Smooth muscle cell (in vitro differentiated cells): ENCODE measurements around the gene VPS16. TPM values are rescaled to one million over a fixed set of nuclear protein-coding genes. Genes with fewer than 3 reads are reported as not detected.

Experiments used
- DNase-seq: peaks from one replicate; lab custom pipeline; 2025; ENCODE audit not compliant: unreplicated experiment; lab: John Stamatoyannopoulos, UW
- H2AFZ ChIP-seq: fragments of 200-600 bp; sonication (generic); 2 replicates; pipeline ENCODE4 v1.6.0; 2016; ENCODE audit warnings: antibody characterized with exemption, low read depth, mild to moderate bottlenecking
- H3F3A ChIP-seq: fragments of 200-600 bp; sonication (generic); 2 replicates; pipeline ENCODE4 v1.6.0; 2017; ENCODE audit warnings: antibody characterized with exemption, low read depth
- H3K27ac ChIP-seq: fragments of 200-600 bp; sonication (generic); 2 replicates; pipeline ENCODE4 v1.5.1; 2016; ENCODE audit warnings: low read depth, mild to moderate bottlenecking
- H3K27me3 ChIP-seq: fragments of 200-600 bp; sonication (generic); 2 replicates; pipeline ENCODE4 v1.6.1; 2016; ENCODE audit warnings: low read depth, mild to moderate bottlenecking
- H3K36me3 ChIP-seq: fragments of 200-600 bp; sonication (generic); 2 replicates; pipeline ENCODE4 v1.5.1; 2016; ENCODE audit warnings: low read depth
- H3K4me1 ChIP-seq: fragments of 200-600 bp; sonication (generic); 2 replicates; pipeline ENCODE4 v1.5.1; 2016; ENCODE audit warnings: low read depth
- H3K4me2 ChIP-seq: fragments of 200-600 bp; sonication (generic); 2 replicates; pipeline ENCODE4 v1.6.0; 2016; ENCODE audit warnings: mild to moderate bottlenecking
- H3K4me3 ChIP-seq: fragments of 200-600 bp; sonication (generic); 2 replicates; pipeline ENCODE4 v1.5.1; 2016; ENCODE audit warnings: mild to moderate bottlenecking
- H3K79me2 ChIP-seq: fragments of 200-600 bp; sonication (generic); 2 replicates; pipeline ENCODE4 v1.6.0; 2016; ENCODE audit warnings: low read depth, mild to moderate bottlenecking
- H3K9ac ChIP-seq: fragments of 200-600 bp; sonication (generic); 2 replicates; pipeline ENCODE4 v1.6.0; 2016; ENCODE audit warnings: low read depth
- H3K9me3 ChIP-seq: fragments of 200-600 bp; sonication (generic); replicated peaks from 2 replicates; pipeline ENCODE4 v1.5.1; 2016; ENCODE audit warnings: low read depth
- H4K20me1 ChIP-seq: fragments of 200-600 bp; sonication (generic); 2 replicates; pipeline ENCODE4 v1.6.0; 2016; ENCODE audit warnings: low read depth
- CTCF ChIP-seq: fragments of 200-600 bp; sonication (generic); IDR thresholded peaks from 2 replicates; pipeline ENCODE4 v1.5.1; 2017; ENCODE audit warnings: borderline replicate concordance, mild to moderate bottlenecking, antibody characterized with exemption; ENCODE audit not compliant: insufficient read depth, poor library complexity, severe bottlenecking
- WGBS: methylation state at CpG from one replicate; pipeline ENCODE4 v1.1.7; 2016; ENCODE audit warnings: low lambda C conversion rate; 5-methylcytosine and 5-hydroxymethylcytosine counted together
- polyA plus RNA-seq: library from polyadenylated mRNA; unstranded; fragments of >200 nt; fragmentation: Nextera tagmentation; extraction: Ambion mirVana; gene quantifications from 2 replicates; pipeline ENCODE4 v1.2.1, GENCODE V29; 2016
- total RNA-seq: library from RNA; depleted of rRNA; stranded (reverse); fragments of >200 nt; gene quantifications from 2 replicates; pipeline ENCODE4 v1.2.3, GENCODE V29; 2014

VPS16 gene
- total and polyA plus RNA-seq, 2 experiments from 2014 or later: 26.3 to 36.9 TPM

GRCh38 chr20:2867081-2867864, 26.7 kb downstream of the VPS16 start:
- no peak for DNase-seq
- Histone ChIP-seq H3K36me3 (no peaks in the 10 kb centered on the region), H3K4me3 (no peak overlapping the region), H3K4me2 (no peak overlapping the region), H3K79me2 (no peaks in the 10 kb centered on the region), H2AFZ (no peak overlapping the region), H3K9ac (no peak overlapping the region), H3K27me3 (no peaks in the 10 kb centered on the region), H3F3A (peaks cover 14% of the 10 kb centered on the region), H4K20me1 (no peaks in the 10 kb centered on the region), H3K9me3 (no peaks in the 10 kb centered on the region), H3K27ac (no peak overlapping the region), H3K4me1 (peaks cover 14% of the 10 kb centered on the region)
- WGBS: 92% methylated on average over 9 of the region's 12 CpGs
- TF ChIP-seq CTCF: no peak

GRCh38 chr20:2869381-2869780, 28.8 kb downstream of the VPS16 start:
- H3K36me3 ChIP-seq: no peaks in the 10 kb centered on the region
- no peak overlapping the region for H3K4me2 ChIP-seq
- no peak overlapping the region for H3K9ac ChIP-seq
- H4K20me1 ChIP-seq: peaks cover 2% of the 10 kb centered on the region
- H3K79me2 ChIP-seq: peaks cover 8% of the 10 kb centered on the region
- DNase-seq: no peak
- TF ChIP-seq CTCF: no peak
- H3K27ac ChIP-seq: no peak overlapping the region
- WGBS: 97% methylated on average over 3 of the region's 3 CpGs
- no peak overlapping the region for H2AFZ ChIP-seq
- peaks cover 14% of the 10 kb centered on the region for H3F3A ChIP-seq
- no peaks in the 10 kb centered on the region for H3K27me3 ChIP-seq
- H3K4me1 ChIP-seq: peaks cover 20% of the 10 kb centered on the region
- no peak overlapping the region for H3K4me3 ChIP-seq
- no peaks in the 10 kb centered on the region for H3K9me3 ChIP-seq

GRCh38 chr20:2871111-2871465, 30.5 kb downstream of the VPS16 start:
- no peak overlapping the region for H3K4me3 ChIP-seq
- peaks cover 17% of the 10 kb centered on the region for H4K20me1 ChIP-seq
- H3K27ac ChIP-seq: peak overlapping the region; percentile 48
- H3F3A ChIP-seq: peaks cover 14% of the 10 kb centered on the region
- WGBS: 72% methylated on average over 2 of the region's 2 CpGs
- H3K4me1 ChIP-seq: peaks cover 25% of the 10 kb centered on the region
- no peak for TF ChIP-seq CTCF
- H3K4me2 ChIP-seq: peak overlapping the region; percentile 73
- no peak overlapping the region for H3K9ac ChIP-seq
- no peak overlapping the region for H2AFZ ChIP-seq
- H3K36me3 ChIP-seq: no peaks in the 10 kb centered on the region
- DNase-seq: no peak
- no peaks in the 10 kb centered on the region for H3K27me3 ChIP-seq
- no peaks in the 10 kb centered on the region for H3K9me3 ChIP-seq
- peaks cover 25% of the 10 kb centered on the region for H3K79me2 ChIP-seq
